ENCODE measurements around the gene OR8J3.
"Not testable (repeated sequence)": the region's sequence is repeated elsewhere in the genome, so short reads cannot be mapped to it uniquely, and the experiment has no call there.

OR8J3 gene, protein sequence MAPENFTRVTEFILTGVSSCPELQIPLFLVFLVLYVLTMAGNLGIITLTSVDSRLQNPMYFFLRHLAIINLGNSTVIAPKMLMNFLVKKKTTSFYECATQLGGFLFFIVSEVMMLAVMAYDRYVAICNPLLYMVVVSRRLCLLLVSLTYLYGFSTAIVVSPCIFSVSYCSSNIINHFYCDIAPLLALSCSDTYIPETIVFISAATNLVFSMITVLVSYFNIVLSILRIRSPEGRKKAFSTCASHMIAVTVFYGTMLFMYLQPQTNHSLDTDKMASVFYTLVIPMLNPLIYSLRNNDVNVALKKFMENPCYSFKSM

DNA sequence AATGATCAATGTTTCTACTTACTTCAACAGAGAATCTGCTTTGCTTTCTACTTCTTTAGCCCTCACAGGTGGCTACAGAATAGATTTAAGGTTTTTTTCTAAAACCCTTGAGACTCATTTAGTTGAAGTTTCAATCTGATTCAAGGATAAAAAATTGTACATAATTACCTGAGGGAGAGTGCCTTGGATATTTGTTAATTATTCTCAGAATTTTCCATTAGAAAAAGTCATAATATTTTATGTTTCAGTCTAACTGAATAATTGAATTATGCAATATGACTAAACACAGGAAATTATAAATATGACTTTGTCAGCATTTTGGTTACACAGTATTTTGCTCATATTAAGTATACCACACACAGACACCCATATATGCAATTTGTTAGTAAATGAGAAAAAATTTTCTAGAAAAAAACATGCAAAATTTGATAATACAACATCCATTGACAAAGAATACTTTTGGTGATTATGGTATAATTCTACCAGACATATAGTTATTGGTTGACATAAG lies at the start of gene OR8J3:
Gene OR8J3, minus strand, starts transcription at position 51 of the 511 bp plus-strand sequence. CDS start 2,483 bp downstream, outside the sequence.
- DNase-seq (ENCODE audit: low spot score) = no peak

DNA sequence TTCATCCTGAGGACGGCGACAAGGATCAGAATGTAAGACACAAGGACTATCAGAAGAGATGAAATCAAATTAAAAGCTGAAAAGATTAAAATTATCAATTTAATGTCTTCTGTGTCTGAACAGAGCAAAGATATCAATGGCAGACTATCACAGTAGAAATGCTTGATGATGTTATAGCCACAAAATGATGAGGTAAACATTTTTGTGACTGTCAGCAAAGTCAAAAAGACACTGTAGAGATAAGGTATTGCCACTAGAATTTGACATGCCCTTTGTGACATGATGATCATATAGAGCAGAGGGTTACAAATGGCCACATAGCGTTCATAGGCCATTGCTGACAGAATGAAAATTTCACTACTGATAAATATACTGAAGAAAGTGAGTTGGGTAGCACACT lies 48.6 kb upstream of the OR8J3 start:
- no peak for DNase-seq (ENCODE audit: low spot score)

DNA sequence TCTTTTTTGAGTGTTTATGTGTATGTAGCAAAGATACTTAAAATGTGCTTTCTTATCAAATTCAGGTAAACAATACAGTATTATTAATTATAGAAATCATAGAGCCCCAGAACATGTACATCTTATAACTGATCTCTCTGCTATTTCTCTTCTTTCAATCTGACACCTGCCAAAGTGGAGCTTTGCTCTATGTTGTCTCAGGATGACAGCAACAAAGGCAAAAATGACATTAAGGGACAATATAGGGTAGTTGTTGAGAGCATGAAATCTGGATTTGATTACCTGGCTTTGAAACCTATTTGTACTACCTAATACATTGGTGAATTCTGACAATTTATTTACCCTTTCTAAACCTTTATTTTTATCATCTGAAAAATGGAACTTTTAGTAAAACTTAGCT lies 43.5 kb upstream of the OR8J3 start:
- no peak for DNase-seq (ENCODE audit: low spot score)

DNA sequence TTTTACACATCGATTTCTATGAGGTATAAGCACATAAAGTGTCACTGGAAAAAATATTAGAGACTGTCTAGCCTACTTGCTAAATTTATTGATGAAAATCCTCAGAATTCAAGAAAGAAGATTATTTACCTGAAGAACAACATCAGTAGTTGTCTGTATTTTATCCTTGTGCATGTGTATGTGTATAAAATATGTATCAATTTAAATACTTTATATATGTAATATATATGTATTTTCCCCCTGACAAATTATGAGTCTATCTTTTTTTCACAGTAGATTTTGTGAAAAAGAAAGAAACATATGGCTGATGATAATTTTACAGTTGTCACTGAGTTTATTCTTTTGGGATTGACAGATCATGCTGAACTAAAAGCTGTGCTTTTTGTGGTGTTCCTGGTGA lies 36.3 kb upstream of the OR8J3 start, which contains the start of gene OR5J2:
Gene OR5J2, plus strand, starts transcription at position 301 of the 400 bp plus-strand sequence. Its CDS starts 0 bp downstream, at position 301.
- DNase-seq (ENCODE audit: low spot score) = no peak

DNA sequence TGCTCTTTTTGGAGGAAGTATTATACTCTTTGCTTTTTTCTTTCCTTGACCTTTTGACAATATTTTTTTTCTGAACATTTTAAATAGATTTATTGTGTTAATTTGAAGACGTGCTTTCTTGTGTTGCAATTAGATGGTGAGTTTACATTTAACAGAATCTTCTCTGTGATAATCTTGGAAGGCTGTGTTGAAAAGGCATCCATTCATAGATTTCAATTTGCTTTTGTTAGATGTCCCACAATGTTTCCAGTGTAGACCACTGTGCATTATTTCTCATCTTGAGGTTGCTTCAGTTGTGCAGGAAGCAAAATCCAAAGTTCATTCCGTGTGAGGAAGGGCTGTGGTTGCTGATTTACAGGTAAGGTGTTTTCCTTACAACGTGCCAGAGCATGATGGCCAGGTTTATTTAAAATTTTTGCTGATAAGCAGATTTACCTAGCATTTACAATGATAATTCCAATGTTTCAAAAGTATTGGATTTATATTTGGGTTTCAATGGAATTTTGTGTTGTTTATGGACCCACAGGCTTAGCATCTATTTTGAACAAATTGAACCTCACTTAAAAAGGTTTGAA lies 32.3 kb upstream of the OR8J3 start:
- DNase-seq (ENCODE audit: low spot score) = no peak

DNA sequence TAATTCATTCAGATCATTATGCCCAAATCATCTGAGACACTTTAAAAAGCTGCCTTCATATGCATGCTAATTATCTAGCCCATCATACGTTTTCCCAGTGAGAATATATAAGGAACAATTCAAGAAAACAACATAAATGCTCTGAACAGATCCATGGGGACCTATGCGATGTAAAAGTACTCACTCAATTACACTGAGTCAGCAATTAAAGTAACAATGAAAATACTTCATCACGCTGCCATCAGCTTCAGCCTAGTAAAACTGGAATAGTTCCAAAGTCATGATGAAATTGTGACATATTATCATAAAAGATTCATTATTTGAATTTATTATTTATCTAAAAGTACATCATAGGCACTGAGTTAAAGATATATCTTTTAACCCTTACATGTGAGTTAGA lies 23.8 kb upstream of the OR8J3 start:
- DNase-seq (ENCODE audit: low spot score) = no peak

DNA sequence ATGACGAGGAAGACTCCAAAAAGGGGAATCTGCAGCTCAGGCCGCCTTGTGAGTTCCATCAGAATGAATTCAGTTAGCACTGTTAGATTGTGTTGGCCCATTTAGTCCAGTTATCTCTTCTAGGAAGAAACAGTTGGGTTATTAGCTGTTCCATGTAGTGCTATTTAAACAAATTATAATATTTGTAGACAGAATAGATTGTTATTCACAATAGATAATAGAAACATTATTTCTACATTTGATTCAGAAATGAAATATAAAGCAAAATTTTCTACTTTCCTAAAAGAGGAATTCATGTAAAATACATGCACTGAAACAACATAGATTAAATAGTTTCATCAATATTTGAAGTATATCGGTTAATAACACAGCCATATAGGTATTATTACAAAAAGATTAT lies 20.2 kb upstream of the OR8J3 start, which contains the start of gene OR8K5:
Gene OR8K5, minus strand, starts transcription at position 101 of the 400 bp plus-strand sequence. Its CDS starts 0 bp downstream, at position 101.
- no peak for DNase-seq (ENCODE audit: low spot score)

DNA sequence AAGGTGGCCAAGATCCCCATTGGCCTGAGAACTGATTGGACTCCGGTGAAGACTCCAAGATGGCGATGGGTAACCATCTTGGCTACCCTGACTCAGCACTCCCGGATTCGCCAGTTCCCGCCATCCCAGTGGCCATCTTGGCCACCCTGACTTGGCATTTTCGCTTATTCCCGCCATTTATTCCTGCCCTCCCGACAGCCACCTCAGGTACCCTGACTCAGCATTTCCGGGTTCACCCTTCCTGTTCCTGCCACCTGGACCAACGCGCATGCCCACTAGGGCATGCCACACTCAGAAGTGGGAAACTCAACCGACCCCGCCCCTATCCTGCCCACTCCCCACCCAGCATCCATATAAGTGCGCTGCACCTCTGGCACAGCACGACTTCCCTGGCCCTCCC lies 12.3 kb upstream of the OR8J3 start:
- no peak for DNase-seq (ENCODE audit: low spot score)

DNA sequence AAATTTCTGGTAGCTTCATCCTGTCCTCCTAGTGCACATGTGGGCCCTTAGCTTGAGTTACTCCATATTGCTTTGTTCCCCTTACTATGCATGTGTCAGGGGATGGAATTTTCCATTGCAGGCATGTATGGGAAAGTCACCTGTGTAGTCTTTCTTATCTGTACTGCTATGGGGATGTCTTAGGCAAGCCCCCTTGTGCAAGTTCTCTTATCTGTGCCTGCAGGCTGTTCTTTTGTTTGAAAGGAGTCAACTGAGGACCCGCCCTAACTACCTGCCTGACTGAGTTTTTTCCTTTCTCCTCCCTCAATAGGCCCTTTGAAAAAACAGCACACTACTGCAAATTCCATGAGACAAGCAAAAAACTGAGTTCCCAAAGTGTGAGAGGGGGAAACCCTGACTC lies 11.4 kb upstream of the OR8J3 start:
- DNase-seq (ENCODE audit: low spot score) = no peak

DNA sequence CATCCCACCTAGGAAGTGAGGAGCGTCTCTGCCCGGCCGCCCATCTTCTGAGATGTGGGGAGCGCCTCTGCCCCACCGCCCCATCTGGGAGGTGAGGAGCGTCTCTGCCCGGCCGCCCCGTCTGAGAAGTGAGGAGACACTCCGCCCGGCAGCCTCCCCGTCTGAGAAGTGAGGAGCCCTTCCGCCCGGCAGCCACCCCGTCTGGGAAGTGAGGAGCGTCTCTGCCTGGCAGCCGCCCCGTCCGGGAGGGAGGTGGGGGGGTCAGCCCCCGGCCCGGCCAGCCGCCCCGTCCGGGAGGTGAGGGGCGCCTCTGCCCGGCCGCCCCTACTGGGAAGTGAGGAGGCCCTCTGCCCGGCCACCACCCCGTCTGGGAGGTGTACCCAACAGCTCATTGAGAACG lies 3.7 kb upstream of the OR8J3 start:
- DNase-seq (ENCODE audit: low spot score) = not testable (repeated sequence)

DNA sequence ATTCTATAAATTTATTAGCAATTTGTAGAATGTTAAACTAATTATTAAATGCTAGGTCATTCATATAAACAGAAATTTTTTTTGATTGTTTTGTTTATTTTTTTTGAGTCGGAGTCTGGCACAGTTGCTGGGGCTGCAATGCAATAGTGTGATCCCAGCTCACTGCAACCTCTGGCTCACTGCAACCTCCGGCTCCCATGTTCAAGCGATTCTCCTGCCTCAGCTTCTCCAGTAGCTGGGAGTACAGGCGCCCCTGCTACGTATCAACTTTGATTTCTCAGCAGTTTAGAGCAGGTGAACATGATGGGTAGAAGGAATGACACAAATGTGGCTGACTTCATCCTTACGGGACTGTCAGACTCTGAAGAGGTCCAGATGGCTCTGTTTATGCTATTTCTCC lies 17.9 kb downstream of the OR8J3 start, which contains the start of gene OR8H3:
Gene OR8H3, plus strand, starts transcription at position 301 of the 400 bp plus-strand sequence. Its CDS starts 0 bp downstream, at position 301.
- DNase-seq (ENCODE audit: low spot score) = no peak

DNA sequence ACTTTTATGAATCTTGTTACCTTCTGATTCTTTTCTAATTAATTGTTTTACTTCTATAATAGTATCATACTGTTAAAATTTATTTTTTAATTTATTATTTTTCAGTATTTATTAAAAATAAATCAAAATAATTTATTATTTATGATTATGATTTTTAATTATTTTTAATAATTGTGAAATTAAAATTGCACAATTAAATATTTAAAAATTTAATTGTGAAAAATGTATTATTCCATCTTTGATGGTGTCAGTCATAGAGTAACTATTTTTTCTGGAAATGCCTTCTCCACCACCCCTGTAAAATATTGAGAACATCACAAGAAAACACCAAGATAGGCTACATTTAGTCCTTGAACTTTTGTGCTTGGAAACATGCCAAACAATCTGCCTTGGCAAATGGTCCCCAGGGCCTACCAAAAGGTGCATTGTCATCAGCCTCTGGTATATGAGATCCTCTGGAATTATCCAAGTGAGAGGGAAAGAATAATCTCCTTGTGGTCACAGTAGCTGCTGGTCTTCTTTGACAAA lies 36.7 kb downstream of the OR8J3 start, which contains the start of gene OR8H2:
Gene OR8H2, plus strand, starts transcription at position 478 of the 528 bp plus-strand sequence. CDS start 1,356 bp downstream, outside the sequence.
- DNase-seq (ENCODE audit: low spot score) = no peak

DNA sequence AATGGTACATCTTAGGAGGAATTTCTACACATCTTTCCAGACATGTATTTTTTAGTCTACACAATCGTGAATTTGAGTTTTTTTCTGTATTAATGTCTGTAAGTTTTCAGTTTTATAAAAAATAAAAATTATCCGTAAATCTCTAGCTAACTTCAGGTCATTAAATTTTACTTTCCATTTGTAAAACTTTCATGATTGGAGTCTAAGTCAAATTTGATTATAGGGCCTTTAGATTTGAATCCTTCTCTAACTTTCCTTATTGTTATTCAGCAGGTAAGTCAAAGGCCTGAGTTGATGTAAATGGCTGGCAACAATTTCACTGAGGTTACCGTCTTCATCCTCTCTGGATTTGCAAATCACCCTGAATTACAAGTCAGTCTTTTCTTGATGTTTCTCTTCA lies 47.0 kb downstream of the OR8J3 start, which contains the start of gene OR8I2:
Gene OR8I2, plus strand, starts transcription at position 301 of the 400 bp plus-strand sequence. Its CDS starts 0 bp downstream, at position 301.
- DNase-seq (ENCODE audit: low spot score) = no peak

DNA sequence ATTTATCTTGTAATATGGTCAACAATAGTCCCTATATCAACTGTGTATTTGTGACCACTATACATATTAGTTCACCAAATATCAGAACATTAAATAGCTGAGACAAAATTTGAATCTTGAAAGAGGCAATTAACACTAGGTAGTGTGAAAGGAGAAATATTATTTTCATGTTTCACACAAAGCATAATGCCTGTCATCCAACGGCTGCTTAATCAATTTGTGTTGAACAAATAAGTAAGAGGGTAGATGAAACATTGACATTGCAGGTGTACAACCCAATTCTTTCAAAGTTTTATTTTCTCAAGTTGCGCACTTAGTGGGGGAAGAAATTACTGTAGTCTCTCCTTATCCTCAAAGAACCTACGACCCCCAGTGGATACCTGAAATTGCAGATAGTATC lies 50.3 kb downstream of the OR8J3 start:
- DNase-seq (ENCODE audit: low spot score) = no peak
